HepG2 (cell line): Measurements from ENCODE around the gene GPR37L1. TPM values are rescaled to one million over a fixed set of nuclear protein-coding genes. Genes with fewer than 3 reads are reported as not detected.

Source experiments
- NFE2L1 ChIP-seq: sonication (generic); formaldehyde crosslinking; IDR thresholded peaks from 2 replicates; pipeline ENCODE4 v1.4.0; 2020; ENCODE audit warnings: missing genetic modification reagents, mild to moderate bottlenecking, borderline replicate concordance
- POLR2A ChIP-seq, 2 experiments: IDR thresholded peaks; 2 replicates each; pipeline ENCODE4 v1.6.1; 2011; ENCODE audit warnings: low read depth in 2 of 2, low read length in 2 of 2, mild to moderate bottlenecking in 1 of 2, moderate library complexity in 1 of 2; ENCODE audit not compliant: insufficient read depth in 1 of 2
- ZFP90 ChIP-seq: sonication (generic); formaldehyde crosslinking; IDR thresholded peaks from 2 replicates; pipeline ENCODE4 v1.8.0; 2022; ENCODE audit warnings: missing genetic modification reagents, mild to moderate bottlenecking, inconsistent platforms, borderline replicate concordance
- ZNF10 ChIP-seq: sonication (generic); formaldehyde crosslinking; IDR thresholded peaks from 2 replicates; pipeline ENCODE4 v1.4.0; 2020; ENCODE audit warnings: mild to moderate bottlenecking, low read depth, missing genetic modification reagents, borderline replicate concordance
- ZNF280B ChIP-seq: sonication (generic); formaldehyde crosslinking; IDR thresholded peaks from 2 replicates; pipeline ENCODE4 v1.5.0; 2020; ENCODE audit warnings: missing genetic modification reagents, mild to moderate bottlenecking, borderline replicate concordance
- ZNF646 ChIP-seq: sonication (generic); formaldehyde crosslinking; IDR thresholded peaks from 2 replicates; pipeline ENCODE4 v1.9.0; 2021; ENCODE audit warnings: mild to moderate bottlenecking, missing genetic modification reagents
- polyA plus RNA-seq, 8 experiments: library from polyadenylated mRNA; depleted of rRNA in 3 of 8; stranded (reverse) in 7 of 8; unstranded in 1 of 8; fragments of >200 nt; fragmentation: Illumina TruSeq in 4 of 8; extraction: Trizol in 4 of 8; gene quantifications; 2 replicates each; pipeline versions ENCODE4 v1.2.1 to v1.2.3, GENCODE V29; 2011 to 2016; ENCODE audit warnings: low read depth in 4 of 8, missing spikeins in 1 of 8, mixed read lengths in 1 of 8; ENCODE audit not compliant: insufficient read depth in 1 of 8
- total RNA-seq, 5 experiments: library from RNA; depleted of rRNA; stranded (reverse); fragments of >200 nt; fragmentation: Illumina TruSeq; extraction: Trizol; gene quantifications; 2 replicates each; pipeline ENCODE4 v1.2.3, GENCODE V29; 2016; ENCODE audit warnings: low read depth in 1 of 5

GPR37L1 gene
- total and polyA plus RNA-seq, 2 of the 13 experiments (the other 11 are each of a cell fraction or from before 2014, with no cell fraction given): 0.13 TPM; not detected in 1

- no peak for TF ChIP-seq ZNF280B (CRISPR knock-in tag)
- TF ChIP-seq ZNF10 (CRISPR knock-in tag): no peak
- 0 out of 4 replicates have a peak, but pooled peaks of 1 of the 2 experiments have one; percentile 45 for TF ChIP-seq POLR2A (IDR thresholded peaks at IDR 0.05; ENCODE audit: insufficient read depth in 1 of 2, low read depth in 2 of 2, low read length in 2 of 2)
- no peak for TF ChIP-seq NFE2L1 (CRISPR knock-in tag)
- TF ChIP-seq ZFP90 (CRISPR knock-in tag): 0 out of 2 replicates have a peak, but pooled peaks have one; percentile 3
- no peak for TF ChIP-seq ZNF646 (CRISPR knock-in tag)
Observed at GRCh38 chr1:202086579-202087350, 36.0 kb upstream of the GPR37L1 start (continued).
